Measurements from ENCODE around the gene SF3A2.

- TF ChIP-seq CTCF (IDR thresholded peaks at IDR 0.05; ENCODE audit: borderline replicate concordance, extremely low read depth, low read length, poor library complexity, severe bottlenecking) (no peak), EZH2 (IDR thresholded peaks at IDR 0.05; ENCODE audit: borderline replicate concordance, low read depth, low read length, severe bottlenecking) (no peak)
Measured at GRCh38 chr19:2190848-2191455, 45.7 kb upstream of the SF3A2 start.

All from DND-41 (cell line).